Ureter (tissue), 1 donor: Measurements from ENCODE around the gene CARD10. TPM values are rescaled to one million over a fixed set of nuclear protein-coding genes. Genes with fewer than 3 reads are reported as not detected.

Source experiments
- DNase-seq: peaks from one replicate; pipeline ENCODE4 v3.0.0-alpha.2; 2020; ENCODE audit warnings: low spot score
- total RNA-seq: library from RNA; stranded (reverse); gene quantifications from one replicate; pipeline ENCODE4 v1.2.4, GENCODE V29; 2023
- donor health status: DM: yes; HTN: yes; CAD: no.

CARD10 gene, protein sequence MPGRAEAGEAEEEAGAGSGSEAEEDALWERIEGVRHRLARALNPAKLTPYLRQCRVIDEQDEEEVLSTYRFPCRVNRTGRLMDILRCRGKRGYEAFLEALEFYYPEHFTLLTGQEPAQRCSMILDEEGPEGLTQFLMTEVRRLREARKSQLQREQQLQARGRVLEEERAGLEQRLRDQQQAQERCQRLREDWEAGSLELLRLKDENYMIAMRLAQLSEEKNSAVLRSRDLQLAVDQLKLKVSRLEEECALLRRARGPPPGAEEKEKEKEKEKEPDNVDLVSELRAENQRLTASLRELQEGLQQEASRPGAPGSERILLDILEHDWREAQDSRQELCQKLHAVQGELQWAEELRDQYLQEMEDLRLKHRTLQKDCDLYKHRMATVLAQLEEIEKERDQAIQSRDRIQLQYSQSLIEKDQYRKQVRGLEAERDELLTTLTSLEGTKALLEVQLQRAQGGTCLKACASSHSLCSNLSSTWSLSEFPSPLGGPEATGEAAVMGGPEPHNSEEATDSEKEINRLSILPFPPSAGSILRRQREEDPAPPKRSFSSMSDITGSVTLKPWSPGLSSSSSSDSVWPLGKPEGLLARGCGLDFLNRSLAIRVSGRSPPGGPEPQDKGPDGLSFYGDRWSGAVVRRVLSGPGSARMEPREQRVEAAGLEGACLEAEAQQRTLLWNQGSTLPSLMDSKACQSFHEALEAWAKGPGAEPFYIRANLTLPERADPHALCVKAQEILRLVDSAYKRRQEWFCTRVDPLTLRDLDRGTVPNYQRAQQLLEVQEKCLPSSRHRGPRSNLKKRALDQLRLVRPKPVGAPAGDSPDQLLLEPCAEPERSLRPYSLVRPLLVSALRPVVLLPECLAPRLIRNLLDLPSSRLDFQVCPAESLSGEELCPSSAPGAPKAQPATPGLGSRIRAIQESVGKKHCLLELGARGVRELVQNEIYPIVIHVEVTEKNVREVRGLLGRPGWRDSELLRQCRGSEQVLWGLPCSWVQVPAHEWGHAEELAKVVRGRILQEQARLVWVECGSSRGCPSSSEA
- total RNA-seq = 14.9 TPM

- no peak for DNase-seq
Observed at GRCh38 chr22:37519268-37520195, at the start of gene CARD10. TSS of gene CARD10 (minus strand) at chr22:37519415. CDS start at chr22:37519200, 215 bp downstream.

DNA sequence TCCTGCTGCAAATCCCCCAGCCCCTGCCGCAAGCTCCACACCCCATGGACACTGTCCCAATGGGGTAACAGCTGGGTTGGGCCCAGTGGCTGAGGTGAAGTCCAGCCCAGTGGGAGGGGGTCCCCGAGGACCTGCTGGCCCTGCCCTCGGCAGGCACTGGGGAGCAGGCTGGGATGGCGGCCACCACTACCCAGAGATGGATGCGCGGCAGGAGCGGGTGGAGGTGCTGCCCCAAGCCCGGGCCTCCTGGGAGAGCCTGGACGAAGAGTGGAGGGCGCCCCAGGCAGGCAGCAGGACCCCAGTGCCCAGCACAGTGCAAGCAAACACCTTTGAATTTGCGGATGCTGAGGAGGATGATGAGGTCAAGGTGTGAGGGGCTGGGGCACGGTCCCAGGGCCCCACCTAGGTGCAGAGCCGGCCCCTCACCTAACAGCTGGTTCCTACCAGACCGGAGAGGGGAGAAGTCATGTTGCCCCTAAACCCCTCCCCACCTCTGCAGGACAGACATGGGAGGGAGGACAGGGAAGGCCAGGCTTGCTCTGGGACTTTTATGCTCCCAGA is 49.3 kb upstream of the CARD10 start:
- no peak for DNase-seq

DNA sequence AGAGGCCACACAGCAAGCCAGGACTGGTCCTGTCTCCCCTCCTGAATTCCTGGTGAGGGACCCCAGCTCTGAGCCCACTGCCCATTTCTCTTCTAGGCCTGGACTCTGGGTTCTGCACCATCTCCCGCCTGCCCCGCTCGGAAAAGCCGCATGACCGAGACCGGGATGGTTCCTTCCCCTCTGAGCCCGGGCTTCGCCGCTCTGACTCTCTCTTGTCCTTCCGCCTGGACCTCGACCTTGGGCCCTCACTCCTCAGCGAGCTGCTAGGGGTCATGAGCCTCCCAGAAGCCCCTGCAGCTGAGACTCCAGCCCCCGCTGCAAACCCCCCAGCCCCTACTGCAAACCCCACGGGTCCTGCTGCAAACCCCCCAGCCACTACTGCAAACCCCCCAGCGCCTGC is 48.8 kb upstream of the CARD10 start:
- DNase-seq = no peak

DNA sequence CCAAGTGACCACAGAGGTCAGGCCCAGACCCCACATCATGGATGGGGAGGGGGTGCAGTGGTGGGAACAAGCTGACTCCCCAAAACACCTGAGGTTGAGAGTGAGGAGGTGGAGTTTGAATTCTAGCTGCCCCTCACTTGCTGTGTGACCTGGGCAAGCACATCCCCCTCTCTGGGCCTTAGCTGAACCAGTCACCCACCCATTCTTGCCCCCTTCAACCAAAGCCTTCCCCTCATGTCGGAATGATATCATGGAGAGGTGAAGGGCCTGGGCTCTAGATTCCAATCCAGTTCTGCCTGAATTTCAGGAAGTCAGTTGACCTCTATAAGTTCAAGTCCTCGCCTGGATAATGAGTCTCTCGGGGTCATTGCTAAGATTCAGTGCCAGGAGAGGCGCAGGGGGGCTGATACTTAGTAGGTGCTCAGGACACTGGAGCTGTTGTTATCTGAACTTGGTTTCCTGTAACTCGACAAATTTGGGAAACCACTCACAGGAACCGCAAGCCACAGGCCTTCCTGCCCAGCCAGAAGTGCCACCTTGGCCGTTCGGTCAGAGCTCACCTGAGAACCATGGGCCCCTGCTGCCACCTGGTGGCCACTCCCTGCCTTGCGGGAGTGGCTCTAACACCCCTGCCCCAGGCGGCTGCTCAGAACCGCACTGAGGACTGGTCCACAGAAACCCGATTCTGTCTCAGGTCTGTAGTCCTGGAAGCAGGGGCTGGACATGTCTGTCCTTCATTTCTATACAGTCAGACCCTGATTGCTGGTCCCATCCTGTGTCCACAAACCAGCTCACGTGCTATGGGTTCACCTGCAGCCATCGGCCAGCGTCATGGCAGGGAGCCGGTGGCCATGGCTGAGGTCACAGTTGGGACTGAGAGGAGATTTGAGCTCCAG is 47.9 kb upstream of the CARD10 start:
- DNase-seq = peak; percentile 90

GRCh38 chr22:37566329-37566837 is 47.2 kb upstream of the CARD10 start:
- no peak for DNase-seq

DNA sequence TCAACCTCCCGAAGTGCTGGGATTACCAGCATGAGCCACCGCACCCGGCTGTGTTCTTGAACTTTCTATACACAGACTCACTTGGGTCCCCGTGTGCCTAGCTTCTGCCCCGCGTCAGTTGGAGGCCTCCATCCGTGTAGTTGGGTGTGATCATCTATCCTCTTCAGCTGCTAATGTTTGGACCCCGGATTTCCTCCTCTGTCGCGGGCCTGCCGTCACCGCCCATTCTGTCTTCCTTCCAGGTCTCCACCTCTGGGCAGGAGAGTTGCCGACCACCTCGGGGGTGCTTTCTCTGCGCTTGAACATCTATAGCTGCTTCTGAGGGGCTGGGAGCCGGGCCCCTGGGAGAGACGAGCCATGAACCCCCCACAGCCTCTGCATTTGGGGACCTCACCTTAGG is 46.6 kb upstream of the CARD10 start:
- DNase-seq = no peak

- no peak for DNase-seq
Observed at GRCh38 chr22:37564111-37564711, 45.0 kb upstream of the CARD10 start.

GRCh38 chr22:37563153-37564081 is 44.2 kb upstream of the CARD10 start:
- DNase-seq = peak; percentile 82

DNA sequence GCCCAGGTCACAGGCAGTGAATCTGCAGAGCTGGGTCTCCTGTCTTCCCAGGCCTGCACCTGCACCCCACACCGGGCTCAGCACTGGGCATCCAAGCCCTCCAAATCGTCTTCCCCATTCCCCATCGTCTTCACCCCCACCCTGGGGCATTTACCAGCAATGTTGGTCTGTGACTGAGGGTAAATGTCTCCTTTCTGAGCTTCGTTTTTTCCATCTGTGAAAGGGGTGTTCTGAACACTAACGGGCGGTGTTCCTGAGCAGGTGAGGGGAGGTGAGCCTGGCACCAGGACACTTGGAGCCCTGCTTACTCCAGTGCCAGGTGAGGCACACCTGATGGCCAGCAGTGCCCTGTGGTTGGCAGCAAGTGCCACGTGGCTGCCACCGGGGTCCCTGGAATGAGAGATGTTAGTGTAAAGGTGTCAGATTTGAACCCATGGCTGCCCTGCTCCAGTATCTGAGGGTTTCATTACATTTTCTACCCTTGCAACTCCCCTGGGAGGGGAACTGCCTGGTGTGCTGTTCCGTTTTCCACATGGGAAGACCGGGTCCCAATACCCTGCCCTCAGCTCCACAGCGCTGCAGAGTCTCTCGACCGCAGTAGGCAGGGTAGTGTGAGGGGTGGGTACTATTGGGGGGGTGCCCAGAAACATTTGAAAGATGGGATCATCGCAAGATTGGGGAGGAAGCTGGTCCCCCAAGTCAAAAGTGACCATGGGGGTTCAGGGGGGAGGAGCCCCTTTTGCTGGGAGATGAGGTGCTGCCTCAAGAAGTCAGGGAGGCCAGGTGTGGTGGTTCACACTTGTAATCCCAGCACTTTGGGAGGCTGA is 43.0 kb upstream of the CARD10 start:
- DNase-seq = no peak

- DNase-seq = peak; percentile 95
Observed at GRCh38 chr22:37561212-37562048, 42.2 kb upstream of the CARD10 start.

- DNase-seq = peak; percentile 66
Observed at GRCh38 chr22:37560608-37561211, 41.5 kb upstream of the CARD10 start.

DNA sequence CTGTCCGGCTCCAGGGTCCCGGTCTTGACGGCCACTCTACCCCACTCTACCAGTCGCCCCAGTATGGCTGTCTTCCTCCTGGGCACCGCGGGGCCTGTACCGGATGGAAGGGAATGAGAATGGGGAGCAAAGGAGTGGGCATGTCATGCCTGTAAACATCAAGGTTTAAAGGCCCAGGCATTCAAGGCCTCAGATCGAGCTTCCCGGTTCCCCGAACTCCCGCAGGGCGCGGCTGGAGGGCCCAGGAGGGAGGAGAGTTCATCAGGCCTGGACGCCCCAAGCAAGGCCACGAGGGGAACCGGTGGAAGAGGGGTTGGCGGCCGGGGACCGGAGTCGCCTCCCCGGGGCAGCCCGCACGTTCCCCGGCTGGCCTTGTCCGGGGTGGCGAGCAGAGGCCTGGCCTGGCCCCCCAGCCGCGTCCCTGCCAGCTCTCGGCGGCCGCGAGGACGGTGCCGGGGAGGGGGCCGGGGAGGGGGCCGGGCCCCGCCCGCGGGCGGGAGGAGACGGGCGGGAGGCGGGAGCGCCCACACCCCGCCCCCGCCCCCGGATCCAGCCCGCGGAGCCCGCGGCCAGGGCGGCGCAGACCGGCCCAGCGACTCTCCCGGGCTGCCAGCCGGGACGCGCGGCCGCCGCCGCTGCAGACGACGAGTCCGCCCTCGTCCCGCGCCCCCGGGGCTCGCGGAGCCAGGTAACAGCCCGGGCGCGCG is 40.8 kb upstream of the CARD10 start, which contains the start of gene CDC42EP1:
TSS of gene CDC42EP1 (plus strand) at position 580 of the 707 bp plus-strand sequence. CDS start 5,870 bp downstream, outside the sequence.
- DNase-seq = no peak

DNA sequence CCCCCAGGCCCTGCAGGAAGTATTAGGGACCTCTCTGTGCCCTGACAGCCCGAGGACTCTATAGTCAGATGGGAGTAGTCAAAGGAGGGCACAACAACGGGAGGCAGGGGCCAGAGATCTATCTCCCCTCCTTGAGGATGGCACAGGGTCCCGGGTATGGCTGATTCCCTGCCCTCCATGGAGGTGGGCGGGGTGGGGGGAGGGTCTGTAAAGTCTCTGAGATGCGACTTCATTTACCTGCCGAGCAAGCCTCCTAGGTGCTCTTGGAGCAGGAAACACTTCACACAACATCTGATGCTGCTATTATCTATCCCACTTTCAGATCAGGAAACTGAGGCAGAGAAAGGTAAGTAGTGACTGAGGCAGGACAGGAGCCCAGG is 40.3 kb upstream of the CARD10 start:
- no peak for DNase-seq

- DNase-seq = no peak
Observed at GRCh38 chr22:37558815-37559214, 39.6 kb upstream of the CARD10 start.

DNA sequence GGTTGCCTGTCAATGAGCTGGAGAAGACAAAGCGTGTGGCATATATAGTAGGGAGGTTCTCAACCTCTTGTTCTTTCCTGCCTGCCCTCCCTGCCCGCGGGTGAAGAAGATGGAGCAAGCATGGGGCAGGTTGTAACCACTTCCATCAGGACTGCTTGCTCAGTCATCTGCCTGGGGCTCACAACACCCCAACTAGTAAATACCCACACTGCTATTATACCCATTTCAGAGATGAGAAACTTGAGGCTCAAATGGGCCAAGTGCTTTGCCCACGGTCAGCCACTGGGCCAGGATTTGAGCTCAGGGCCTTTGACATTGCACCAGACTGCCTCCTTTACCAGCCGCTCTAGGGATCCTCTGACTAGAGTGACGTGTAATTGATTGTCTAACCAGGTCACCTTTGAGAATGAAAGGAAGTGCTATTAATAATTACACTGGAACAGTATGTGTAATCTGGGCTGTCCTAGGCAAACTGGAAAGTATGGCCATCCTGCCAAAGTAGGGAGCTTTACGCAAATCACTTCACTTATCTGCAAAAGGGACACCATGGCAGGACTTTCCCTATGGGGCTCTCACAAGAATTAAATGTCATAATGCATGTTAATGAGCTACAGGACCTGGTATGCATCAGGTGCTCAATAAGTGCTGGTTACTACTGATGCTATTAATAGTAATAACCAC is 38.2 kb upstream of the CARD10 start:
- DNase-seq = no peak
